Ovary (tissue), 3 donors: ENCODE measurements around the gene PALLD.

ENCODE experiments used
- POLR2A ChIP-seq: fragments of 450-650 bp; IDR thresholded peaks from one replicate; pipeline ENCODE4 v1.6.1; 2017; ENCODE audit warnings: antibody characterized with exemption, mild to moderate bottlenecking, moderate library complexity
- TF ChIP-seq, protein P1 (sequence below), 3 donors: fragments of 450-650 bp in 2 of 3; fragments of 200-600 bp in 1 of 3; IDR thresholded peaks; one replicate each; pipeline versions ENCODE4 v1.5.1 to v1.8.0; 2016 to 2022; ENCODE audit warnings: antibody characterized with exemption in 3 of 3, mild to moderate bottlenecking in 1 of 3
- donor health status: DM: no; HTN: no; CAD: no.

DNA sequence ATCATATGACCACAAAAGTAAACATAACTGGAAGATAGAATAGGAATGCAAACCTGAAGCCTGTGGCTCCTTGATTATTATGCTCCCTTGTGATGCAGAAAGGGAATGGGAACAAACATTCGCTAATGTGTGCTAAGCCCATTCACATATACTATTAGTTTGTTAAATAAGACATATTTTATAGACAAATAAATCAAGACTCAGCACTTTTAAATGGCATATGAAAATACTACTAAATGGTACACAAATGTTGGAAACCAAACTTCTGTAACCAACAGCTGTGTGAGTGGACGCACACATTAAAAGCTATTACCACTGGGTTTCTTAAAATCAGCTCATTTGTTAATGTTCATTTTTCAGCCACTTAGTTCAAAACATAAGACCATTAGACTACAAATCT is 417.2 kb downstream of the PALLD start:
- TF ChIP-seq, protein P1, sequence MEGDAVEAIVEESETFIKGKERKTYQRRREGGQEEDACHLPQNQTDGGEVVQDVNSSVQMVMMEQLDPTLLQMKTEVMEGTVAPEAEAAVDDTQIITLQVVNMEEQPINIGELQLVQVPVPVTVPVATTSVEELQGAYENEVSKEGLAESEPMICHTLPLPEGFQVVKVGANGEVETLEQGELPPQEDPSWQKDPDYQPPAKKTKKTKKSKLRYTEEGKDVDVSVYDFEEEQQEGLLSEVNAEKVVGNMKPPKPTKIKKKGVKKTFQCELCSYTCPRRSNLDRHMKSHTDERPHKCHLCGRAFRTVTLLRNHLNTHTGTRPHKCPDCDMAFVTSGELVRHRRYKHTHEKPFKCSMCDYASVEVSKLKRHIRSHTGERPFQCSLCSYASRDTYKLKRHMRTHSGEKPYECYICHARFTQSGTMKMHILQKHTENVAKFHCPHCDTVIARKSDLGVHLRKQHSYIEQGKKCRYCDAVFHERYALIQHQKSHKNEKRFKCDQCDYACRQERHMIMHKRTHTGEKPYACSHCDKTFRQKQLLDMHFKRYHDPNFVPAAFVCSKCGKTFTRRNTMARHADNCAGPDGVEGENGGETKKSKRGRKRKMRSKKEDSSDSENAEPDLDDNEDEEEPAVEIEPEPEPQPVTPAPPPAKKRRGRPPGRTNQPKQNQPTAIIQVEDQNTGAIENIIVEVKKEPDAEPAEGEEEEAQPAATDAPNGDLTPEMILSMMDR (IDR thresholded peaks at IDR 0.05): no peak
- no peak for TF ChIP-seq POLR2A
